ENCODE data around the gene EP400.

The EP400 gene

GRCh38 chr12:132114667-132115066 lies 164.9 kb downstream of the EP400 start:
- H3K27ac ChIP-seq (ENCODE audit: extremely low read depth, low read depth, low read length), result no peak overlapping the region
- TF ChIP-seq ZBTB17 (tag by site-specific recombination; IDR thresholded peaks at IDR 0.05) (no peak), ZNF133 (tag by site-specific recombination; IDR thresholded peaks at IDR 0.05) (no peak), ZNF114 (tag by site-specific recombination; IDR thresholded peaks at IDR 0.05) (no peak), ZFP69B (tag by site-specific recombination; IDR thresholded peaks at IDR 0.05) (no peak), ZNF560 (tag by site-specific recombination; IDR thresholded peaks at IDR 0.05; ENCODE audit: borderline replicate concordance) (no peak), ZNF610 (tag by site-specific recombination; IDR thresholded peaks at IDR 0.05; ENCODE audit: borderline replicate concordance) (no peak), ZNF157 (tag by site-specific recombination; IDR thresholded peaks at IDR 0.05) (no peak), MEIS1 (CRISPR knock-in tag; IDR thresholded peaks at IDR 0.05; ENCODE audit: borderline replicate concordance) (no peak), ZFP37 (tag by site-specific recombination; IDR thresholded peaks at IDR 0.05) (no peak), ZNF596 (tag by site-specific recombination; IDR thresholded peaks at IDR 0.05) (no peak), KLF10 (tag by site-specific recombination; IDR thresholded peaks at IDR 0.05) (no peak), KLF7 (tag by site-specific recombination; IDR thresholded peaks at IDR 0.05; ENCODE audit: borderline replicate concordance) (no peak), ZNF2 (tag by site-specific recombination; IDR thresholded peaks at IDR 0.05) (no peak)
- TF ChIP-seq, protein P1, sequence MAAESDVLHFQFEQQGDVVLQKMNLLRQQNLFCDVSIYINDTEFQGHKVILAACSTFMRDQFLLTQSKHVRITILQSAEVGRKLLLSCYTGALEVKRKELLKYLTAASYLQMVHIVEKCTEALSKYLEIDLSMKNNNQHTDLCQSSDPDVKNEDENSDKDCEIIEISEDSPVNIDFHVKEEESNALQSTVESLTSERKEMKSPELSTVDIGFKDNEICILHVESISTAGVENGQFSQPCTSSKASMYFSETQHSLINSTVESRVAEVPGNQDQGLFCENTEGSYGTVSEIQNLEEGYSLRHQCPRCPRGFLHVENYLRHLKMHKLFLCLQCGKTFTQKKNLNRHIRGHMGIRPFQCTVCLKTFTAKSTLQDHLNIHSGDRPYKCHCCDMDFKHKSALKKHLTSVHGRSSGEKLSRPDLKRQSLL (tag by site-specific recombination; IDR thresholded peaks at IDR 0.05), result no peak
- TF ChIP-seq, protein P2, sequence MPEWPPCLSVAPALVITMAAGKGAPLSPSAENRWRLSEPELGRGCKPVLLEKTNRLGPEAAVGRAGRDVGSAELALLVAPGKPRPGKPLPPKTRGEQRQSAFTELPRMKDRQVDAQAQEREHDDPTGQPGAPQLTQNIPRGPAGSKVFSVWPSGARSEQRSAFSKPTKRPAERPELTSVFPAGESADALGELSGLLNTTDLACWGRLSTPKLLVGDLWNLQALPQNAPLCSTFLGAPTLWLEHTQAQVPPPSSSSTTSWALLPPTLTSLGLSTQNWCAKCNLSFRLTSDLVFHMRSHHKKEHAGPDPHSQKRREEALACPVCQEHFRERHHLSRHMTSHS (tag by site-specific recombination; IDR thresholded peaks at IDR 0.05), result no peak
- no peaks in the 10 kb centered on the region for H3K4me1 ChIP-seq (ENCODE audit: control insufficient read depth, insufficient read depth, low read length)
- POLR2A ChIA-PET, result no interaction called here
- H3K36me3 ChIP-seq (ENCODE audit: control insufficient read depth in 2 of 2, insufficient read depth in 1 of 2, low read length in 2 of 2), result peaks cover 6 to 83% of the 10 kb centered on the region in 2 experiments; a peak in 2 of 3 replicates
- CTCF ChIA-PET, result interaction anchor here (0.8 kb wide), 1 partner anchor 48 kb away, joined by 3 read pairs; no protein-coding TSS in a partner anchor
- no peak overlapping the region for H3K4me3 ChIP-seq (ENCODE audit: low read depth, low read length)
- H3K9me3 ChIP-seq (ENCODE audit: control insufficient read depth, insufficient read depth, low read depth, low read length), result no peaks in the 10 kb centered on the region

- H3K27ac ChIP-seq (ENCODE audit: extremely low read depth, low read depth, low read length), result no peak overlapping the region
- no peaks in the 10 kb centered on the region for H3K9me3 ChIP-seq (ENCODE audit: control insufficient read depth, insufficient read depth, low read depth, low read length)
- ChIA-PET CTCF (no interaction called here), POLR2A (no interaction called here)
- no peak overlapping the region for H3K4me3 ChIP-seq (ENCODE audit: low read depth, low read length)
- TF ChIP-seq HOXA7 (CRISPR knock-in tag; IDR thresholded peaks at IDR 0.05; ENCODE audit: borderline replicate concordance), result no peak
- TF ChIP-seq, protein P2 (tag by site-specific recombination; IDR thresholded peaks at IDR 0.05), result no peak
- TF ChIP-seq ZNF623 (tag by site-specific recombination; IDR thresholded peaks at IDR 0.05), result no peak
- no peak for TF ChIP-seq ZBTB21 (tag by site-specific recombination; IDR thresholded peaks at IDR 0.05)
- no peak for TF ChIP-seq ZNF629 (tag by site-specific recombination; IDR thresholded peaks at IDR 0.05)
- no peak for TF ChIP-seq ZNF510 (tag by site-specific recombination; IDR thresholded peaks at IDR 0.05; ENCODE audit: insufficient replicate concordance)
- no peak for TF ChIP-seq ZNF600 (tag by site-specific recombination; IDR thresholded peaks at IDR 0.05)
- no peaks in the 10 kb centered on the region for H3K4me1 ChIP-seq (ENCODE audit: control insufficient read depth, insufficient read depth, low read length)
- H3K36me3 ChIP-seq (ENCODE audit: control insufficient read depth in 2 of 2, insufficient read depth in 1 of 2, low read length in 2 of 2), result peaks cover 7 to 83% of the 10 kb centered on the region in 2 experiments; a peak in 2 of 3 replicates
These were observed 165.8 kb downstream of the EP400 start for GRCh38 chr12:132115500-132115899.
